ENCODE measurements around the gene RYR3. TPM values are rescaled to one million over a fixed set of nuclear protein-coding genes. Genes with fewer than 3 reads are reported as not detected.

The RYR3 gene
- total and polyA plus RNA-seq, 2 of the 13 experiments (the other 11 are each of a cell fraction or from before 2014, with no cell fraction given): not detected

- WGBS (ENCODE audit: low lambda C conversion rate): 1% methylated on average over 4 of the region's 4 CpGs
- ATAC-seq: no peak
- no peak overlapping the region for H3K9ac ChIP-seq (ENCODE audit: insufficient read depth, low read depth, low read length)
- no TSS peak for BruUV-seq (replicated peaks)
- no peak for DNase-seq (ENCODE audit: low spot score)
- no peak overlapping the region for H3K4me2 ChIP-seq (ENCODE audit: low read depth, low read length)
- no peaks in the 10 kb centered on the region for H3K79me2 ChIP-seq (ENCODE audit: insufficient read depth, low read length)
- intact Hi-C loops (cut with micrococcal nuclease; ENCODE audit: unreplicated experiment) (no loop called here), in situ Hi-C loops (cut with HindIII; ENCODE audit: extremely low pct_ligation_motif_present, low pct_unique_long_range_greater_than_20kb) (no loop called here)
- H4K20me1 ChIP-seq (ENCODE audit: insufficient read depth, low read length): no peaks in the 10 kb centered on the region
- no peak overlapping the region for H2AFZ ChIP-seq (ENCODE audit: low read length)
- H3K36me3 ChIP-seq (replicated peaks in 1 of 2; ENCODE audit: control insufficient read depth in 1 of 2, insufficient read depth in 2 of 2, low read length in 2 of 2): no peaks in the 10 kb centered on the region
- no peak for FAIRE-seq
- no peaks in the 10 kb centered on the region for H3K4me1 ChIP-seq (ENCODE audit: insufficient read depth, low read length)
- H3K4me3 ChIP-seq (replicated peaks in 1 of 3; ENCODE audit: insufficient read depth in 1 of 3, low read depth in 2 of 3, low read length in 3 of 3): no peak overlapping the region
- CTCF ChIA-PET (ENCODE audit: low intra/inter-chr PET ratio, low total read pairs): no interaction called here
- H3K27ac ChIP-seq (ENCODE audit: extremely low read length, insufficient read depth, low read length): no peak overlapping the region
- H3K9me3 ChIP-seq (ENCODE audit: low read length): no peaks in the 10 kb centered on the region
- POLR2A ChIA-PET: no interaction called here
- no peaks in the 10 kb centered on the region; a peak in 2 of 5 replicates for H3K27me3 ChIP-seq (ENCODE audit: control insufficient read depth in 1 of 2, insufficient read depth in 2 of 2, low read length in 2 of 2)
- no peak for TF ChIP-seq ZBTB2 (CRISPR knock-in tag; IDR thresholded peaks at IDR 0.05; ENCODE audit: low read depth)
- TF ChIP-seq HNRNPLL (IDR thresholded peaks at IDR 0.05; ENCODE audit: low read depth, low read length, poor library complexity, severe bottlenecking): no peak
- no peak for TF ChIP-seq ZFP82 (CRISPR knock-in tag; IDR thresholded peaks at IDR 0.05; ENCODE audit: borderline replicate concordance)
- TF ChIP-seq ZNF136 (CRISPR knock-in tag; IDR thresholded peaks at IDR 0.05; ENCODE audit: low read depth): no peak
- TF ChIP-seq MIER2 (CRISPR knock-in tag; IDR thresholded peaks at IDR 0.05): no peak
- TF ChIP-seq ZNF296 (CRISPR knock-in tag; conservative IDR thresholded peaks at IDR 0.05): no peak
- no peak for TF ChIP-seq RBAK (CRISPR knock-in tag; IDR thresholded peaks at IDR 0.05)
- TF ChIP-seq NFIB (CRISPR knock-in tag; IDR thresholded peaks at IDR 0.05; ENCODE audit: borderline replicate concordance): no peak
- no peak for TF ChIP-seq HMGXB3 (CRISPR knock-in tag; IDR thresholded peaks at IDR 0.05; ENCODE audit: borderline replicate concordance)
- TF ChIP-seq ZNF484 (CRISPR knock-in tag; IDR thresholded peaks at IDR 0.05; ENCODE audit: borderline replicate concordance, low read depth): no peak
- no peak for TF ChIP-seq ZNF597 (CRISPR knock-in tag; IDR thresholded peaks at IDR 0.05)
- no peak for TF ChIP-seq KDM2A (CRISPR knock-in tag; IDR thresholded peaks at IDR 0.05; ENCODE audit: borderline replicate concordance, low read depth)
Measured at GRCh38 chr15:33830351-33830750, 519.6 kb downstream of the RYR3 start.

Data from HepG2 (cell line).